Transverse colon (tissue), 3 donors: ENCODE data around the gene CDK5RAP3.

ENCODE experiments used
- EP300 ChIP-seq: sonication (generic); formaldehyde crosslinking; IDR thresholded peaks from one replicate; pipeline ENCODE4 v1.6.1; 2017; ENCODE audit warnings: antibody characterized with exemption, low read depth
- POLR2A ChIP-seq: fragments of 450-650 bp; IDR thresholded peaks from one replicate; pipeline ENCODE4 v1.6.1; 2016; ENCODE audit warnings: antibody characterized with exemption, mild to moderate bottlenecking, moderate library complexity
- POLR2AphosphoS5 ChIP-seq, 3 donors: sonication (generic); formaldehyde crosslinking; IDR thresholded peaks; one replicate each; pipeline ENCODE4 v1.6.1; 2016; ENCODE audit warnings: antibody characterized with exemption in 3 of 3

GRCh38 chr17:47989700-47990099, 18.8 kb downstream of the CDK5RAP3 start:
- no peak for TF ChIP-seq POLR2A
- no peak for TF ChIP-seq POLR2AphosphoS5 (IDR thresholded peaks at IDR 0.05)
- no peak for TF ChIP-seq EP300
